ENCODE data around the gene WNT7B. TPM values are rescaled to one million over a fixed set of nuclear protein-coding genes. Genes with fewer than 3 reads are reported as not detected.

WNT7B gene
- total and polyA plus RNA-seq, 2 donors, result 0.66 to 0.96 TPM

- no peak overlapping the region for H3K27ac ChIP-seq (ENCODE audit: low read depth in 1 of 2, low read length in 1 of 2)
- WGBS, result 95% methylated on average over 29 of the region's 29 CpGs
- H3K4me3 ChIP-seq (ENCODE audit: low read length in 2 of 2), result no peak overlapping the region
- no peaks in the 10 kb centered on the region for H3K36me3 ChIP-seq (ENCODE audit: control insufficient read depth in 2 of 2, insufficient read depth in 2 of 2, low read length in 1 of 2)
- no peaks in the 10 kb centered on the region for H3K4me1 ChIP-seq (ENCODE audit: control insufficient read depth in 2 of 2, insufficient read depth in 2 of 2, low read length in 2 of 2)
- DNase-seq (ENCODE audit: low read depth in 6 of 9, low spot score in 9 of 9), result no peak
- H3K9me3 ChIP-seq (ENCODE audit: control insufficient read depth in 2 of 2, insufficient read depth in 1 of 2, low read length in 1 of 2), result no peaks in the 10 kb centered on the region
- no peaks in the 10 kb centered on the region for H3K27me3 ChIP-seq (ENCODE audit: control insufficient read depth in 2 of 2, insufficient read depth in 1 of 2, low read length in 1 of 2)
Measured at GRCh38 chr22:45922661-45923060, 54.3 kb downstream of the WNT7B start.

DNA sequence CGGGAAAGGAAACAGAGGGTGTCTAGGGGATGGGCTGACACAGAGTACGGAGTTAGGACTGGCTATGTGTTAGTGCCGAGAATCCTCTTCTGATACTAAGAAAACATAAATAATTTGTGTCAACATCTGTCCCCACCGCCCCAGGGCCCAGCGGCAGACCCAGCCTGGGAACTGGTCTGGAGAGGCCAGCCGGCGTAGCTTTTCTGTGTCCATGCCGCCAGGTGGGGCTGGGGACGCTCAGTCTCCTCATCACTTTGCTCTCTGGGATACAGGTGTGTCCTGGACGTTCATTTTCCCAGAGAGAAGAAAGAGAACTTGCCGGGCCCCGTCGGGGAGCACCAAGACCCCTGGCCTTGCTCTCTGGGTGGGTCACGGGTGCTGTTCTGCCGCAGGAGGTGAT is 54.7 kb downstream of the WNT7B start:
- Histone ChIP-seq H3K9me3 (ENCODE audit: control insufficient read depth in 2 of 2, insufficient read depth in 1 of 2, low read length in 1 of 2) (no peaks in the 10 kb centered on the region), H3K36me3 (ENCODE audit: control insufficient read depth in 2 of 2, insufficient read depth in 2 of 2, low read length in 1 of 2) (no peaks in the 10 kb centered on the region), H3K27ac (ENCODE audit: low read depth in 1 of 2, low read length in 1 of 2) (no peak overlapping the region), H3K4me1 (ENCODE audit: control insufficient read depth in 2 of 2, insufficient read depth in 2 of 2, low read length in 2 of 2) (no peaks in the 10 kb centered on the region), H3K4me3 (ENCODE audit: low read length in 2 of 2) (no peak overlapping the region), H3K27me3 (ENCODE audit: control insufficient read depth in 2 of 2, insufficient read depth in 1 of 2, low read length in 1 of 2) (no peaks in the 10 kb centered on the region)
- WGBS, result 88% methylated on average over 15 of the region's 15 CpGs
- no peak for DNase-seq (ENCODE audit: low read depth in 6 of 9, low spot score in 9 of 9)

DNA sequence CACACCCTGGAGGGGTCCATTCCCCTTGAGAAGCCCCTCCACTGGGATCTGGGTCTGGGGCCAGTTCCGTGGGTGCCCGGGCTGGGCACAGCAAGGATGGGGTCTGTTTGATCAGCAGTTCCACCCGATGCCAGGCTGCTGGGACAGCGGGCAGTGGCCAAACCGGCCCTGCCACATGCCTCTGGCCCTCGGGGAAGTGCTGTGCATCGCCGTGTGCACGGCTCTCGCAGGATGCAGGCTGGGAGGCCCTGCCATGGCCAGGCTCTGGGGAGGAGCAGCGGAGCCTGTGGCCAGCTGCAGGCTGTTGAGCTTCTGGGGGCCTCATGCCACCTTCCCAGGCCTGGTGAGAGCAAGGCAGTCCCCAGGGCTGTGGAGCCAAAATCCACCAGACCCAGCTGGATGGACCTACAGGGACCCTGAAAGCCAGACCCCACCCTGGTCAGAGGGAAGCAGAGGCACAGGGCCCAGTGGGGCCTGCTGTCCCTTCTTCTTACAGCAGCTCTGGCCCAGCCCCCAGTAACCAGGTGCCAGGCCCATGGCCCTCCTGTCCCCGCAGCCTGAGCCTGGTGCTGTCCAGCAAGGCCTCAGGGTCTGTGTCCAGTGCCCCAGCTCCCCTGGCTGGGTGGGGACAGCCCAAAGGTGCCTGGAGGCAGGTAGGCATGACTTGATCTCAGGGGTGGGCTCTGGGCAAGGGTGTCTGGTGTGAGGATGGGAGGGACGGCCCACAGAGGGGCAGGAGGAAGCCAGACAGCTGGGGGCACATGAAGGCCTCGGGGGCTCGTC is 57.3 kb downstream of the WNT7B start:
- no peaks in the 10 kb centered on the region for H3K36me3 ChIP-seq (ENCODE audit: control insufficient read depth in 2 of 2, insufficient read depth in 2 of 2, low read length in 1 of 2)
- DNase-seq (ENCODE audit: low read depth in 6 of 9, low spot score in 9 of 9), result no peak
- WGBS, result 94% methylated on average over 15 of the region's 15 CpGs
- no peak overlapping the region for H3K4me3 ChIP-seq (ENCODE audit: low read length in 2 of 2)
- no peak overlapping the region for H3K27ac ChIP-seq (ENCODE audit: low read depth in 1 of 2, low read length in 1 of 2)
- no peaks in the 10 kb centered on the region for H3K27me3 ChIP-seq (ENCODE audit: control insufficient read depth in 2 of 2, insufficient read depth in 1 of 2, low read length in 1 of 2)
- H3K9me3 ChIP-seq (ENCODE audit: control insufficient read depth in 2 of 2, insufficient read depth in 1 of 2, low read length in 1 of 2), result no peaks in the 10 kb centered on the region
- H3K4me1 ChIP-seq (ENCODE audit: control insufficient read depth in 2 of 2, insufficient read depth in 2 of 2, low read length in 2 of 2), result no peaks in the 10 kb centered on the region

- no peaks in the 10 kb centered on the region for H3K4me1 ChIP-seq (ENCODE audit: control insufficient read depth in 2 of 2, insufficient read depth in 2 of 2, low read length in 2 of 2)
- no peaks in the 10 kb centered on the region for H3K9me3 ChIP-seq (ENCODE audit: control insufficient read depth in 2 of 2, insufficient read depth in 1 of 2, low read length in 1 of 2)
- H3K27ac ChIP-seq (ENCODE audit: low read depth in 1 of 2, low read length in 1 of 2), result no peak overlapping the region
- no peaks in the 10 kb centered on the region for H3K27me3 ChIP-seq (ENCODE audit: control insufficient read depth in 2 of 2, insufficient read depth in 1 of 2, low read length in 1 of 2)
- no peak overlapping the region for H3K4me3 ChIP-seq (ENCODE audit: low read length in 2 of 2)
- no peak for DNase-seq (ENCODE audit: low read depth in 6 of 9, low spot score in 9 of 9)
- WGBS, result 57% methylated on average over 35 of the region's 35 CpGs
- H3K36me3 ChIP-seq (ENCODE audit: control insufficient read depth in 2 of 2, insufficient read depth in 2 of 2, low read length in 1 of 2), result no peaks in the 10 kb centered on the region
Measured at GRCh38 chr22:45918459-45919370, 58.2 kb downstream of the WNT7B start.

- DNase-seq (ENCODE audit: low read depth in 6 of 9, low spot score in 9 of 9), result no peak
- 78% methylated on average over 14 of the region's 14 CpGs for WGBS
- H3K9me3 ChIP-seq (ENCODE audit: control insufficient read depth in 2 of 2, insufficient read depth in 1 of 2, low read length in 1 of 2), result no peaks in the 10 kb centered on the region
- no peaks in the 10 kb centered on the region for H3K4me1 ChIP-seq (ENCODE audit: control insufficient read depth in 2 of 2, insufficient read depth in 2 of 2, low read length in 2 of 2)
- H3K27me3 ChIP-seq (ENCODE audit: control insufficient read depth in 2 of 2, insufficient read depth in 1 of 2, low read length in 1 of 2), result no peaks in the 10 kb centered on the region
- no peak overlapping the region for H3K27ac ChIP-seq (ENCODE audit: low read depth in 1 of 2, low read length in 1 of 2)
- H3K4me3 ChIP-seq (ENCODE audit: low read length in 2 of 2), result no peak overlapping the region
- H3K36me3 ChIP-seq (ENCODE audit: control insufficient read depth in 2 of 2, insufficient read depth in 2 of 2, low read length in 1 of 2), result no peaks in the 10 kb centered on the region
Measured at GRCh38 chr22:45917700-45918458, 59.1 kb downstream of the WNT7B start.

- DNase-seq (ENCODE audit: low read depth in 6 of 9, low spot score in 9 of 9), result peak in 1 of 9 donors; percentile 4
- Histone ChIP-seq H3K36me3 (ENCODE audit: control insufficient read depth in 2 of 2, insufficient read depth in 2 of 2, low read length in 1 of 2) (no peaks in the 10 kb centered on the region), H3K4me1 (ENCODE audit: control insufficient read depth in 2 of 2, insufficient read depth in 2 of 2, low read length in 2 of 2) (no peaks in the 10 kb centered on the region), H3K27ac (ENCODE audit: low read depth in 1 of 2, low read length in 1 of 2) (no peak overlapping the region), H3K9me3 (ENCODE audit: control insufficient read depth in 2 of 2, insufficient read depth in 1 of 2, low read length in 1 of 2) (no peaks in the 10 kb centered on the region), H3K4me3 (ENCODE audit: low read length in 2 of 2) (no peak overlapping the region), H3K27me3 (ENCODE audit: control insufficient read depth in 2 of 2, insufficient read depth in 1 of 2, low read length in 1 of 2) (no peaks in the 10 kb centered on the region)
- WGBS, result 88% methylated on average over 12 of the region's 12 CpGs
Measured at GRCh38 chr22:45917146-45917545, 59.8 kb downstream of the WNT7B start.

- H3K4me1 ChIP-seq (ENCODE audit: control insufficient read depth in 2 of 2, insufficient read depth in 2 of 2, low read length in 2 of 2), result no peaks in the 10 kb centered on the region
- H3K9me3 ChIP-seq (ENCODE audit: control insufficient read depth in 2 of 2, insufficient read depth in 1 of 2, low read length in 1 of 2), result no peaks in the 10 kb centered on the region
- DNase-seq (ENCODE audit: low read depth in 6 of 9, low spot score in 9 of 9), result no peak
- H3K4me3 ChIP-seq (ENCODE audit: low read length in 2 of 2), result no peak overlapping the region
- WGBS, result 89% methylated on average over 7 of the region's 7 CpGs
- H3K27ac ChIP-seq (ENCODE audit: low read depth in 1 of 2, low read length in 1 of 2), result no peak overlapping the region
- H3K27me3 ChIP-seq (ENCODE audit: control insufficient read depth in 2 of 2, insufficient read depth in 1 of 2, low read length in 1 of 2), result no peaks in the 10 kb centered on the region
- no peaks in the 10 kb centered on the region for H3K36me3 ChIP-seq (ENCODE audit: control insufficient read depth in 2 of 2, insufficient read depth in 2 of 2, low read length in 1 of 2)
Measured at GRCh38 chr22:45916515-45916914, 60.4 kb downstream of the WNT7B start.

DNA sequence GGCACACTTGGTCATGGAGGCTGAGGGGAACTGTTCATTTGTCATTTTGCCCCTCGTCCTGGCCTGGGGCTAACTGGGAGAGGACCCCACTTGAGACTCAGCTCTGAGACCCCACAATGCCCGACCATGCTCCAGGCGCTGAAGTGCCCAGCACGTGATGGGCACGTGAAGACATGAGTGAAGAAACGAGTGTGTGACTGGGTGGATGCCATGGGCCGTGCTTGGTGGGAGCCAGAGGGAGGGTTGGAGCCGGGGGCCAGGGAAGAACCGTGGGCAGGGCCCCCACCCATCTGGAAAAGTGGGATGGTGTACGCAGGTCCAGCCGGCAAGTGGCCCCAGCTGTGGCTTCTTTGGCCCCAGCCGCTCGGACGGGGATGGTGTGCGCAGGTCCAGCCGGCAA is 61.1 kb downstream of the WNT7B start:
- no peak overlapping the region for H3K4me3 ChIP-seq (ENCODE audit: low read length in 2 of 2)
- 95% methylated on average over 16 of the region's 16 CpGs for WGBS
- no peak overlapping the region for H3K27ac ChIP-seq (ENCODE audit: low read depth in 1 of 2, low read length in 1 of 2)
- DNase-seq (ENCODE audit: low read depth in 6 of 9, low spot score in 9 of 9), result no peak
- H3K27me3 ChIP-seq (ENCODE audit: control insufficient read depth in 2 of 2, insufficient read depth in 1 of 2, low read length in 1 of 2), result no peaks in the 10 kb centered on the region
- H3K4me1 ChIP-seq (ENCODE audit: control insufficient read depth in 2 of 2, insufficient read depth in 2 of 2, low read length in 2 of 2), result no peaks in the 10 kb centered on the region
- H3K9me3 ChIP-seq (ENCODE audit: control insufficient read depth in 2 of 2, insufficient read depth in 1 of 2, low read length in 1 of 2), result no peaks in the 10 kb centered on the region
- no peaks in the 10 kb centered on the region for H3K36me3 ChIP-seq (ENCODE audit: control insufficient read depth in 2 of 2, insufficient read depth in 2 of 2, low read length in 1 of 2)

DNA sequence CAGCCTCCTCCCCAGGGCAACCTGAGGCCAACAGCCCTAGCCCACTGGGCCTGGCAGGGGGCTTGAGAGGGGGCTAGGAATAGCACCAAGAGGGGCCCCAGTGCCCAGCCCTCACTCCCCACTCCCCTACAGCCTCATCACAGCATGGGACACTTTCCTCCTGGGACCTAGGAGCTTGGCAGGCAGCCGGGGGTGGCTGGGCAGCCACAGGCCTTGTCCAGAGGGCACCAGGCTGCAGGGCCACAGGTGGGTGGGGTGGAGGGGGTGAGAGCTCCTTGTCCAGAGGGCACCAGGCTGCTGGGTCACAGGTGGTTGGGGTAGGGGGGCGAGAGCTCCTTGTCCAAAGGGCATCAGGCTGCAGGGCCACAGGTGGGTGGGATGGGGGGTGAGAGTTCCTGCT is 61.8 kb downstream of the WNT7B start:
- no peaks in the 10 kb centered on the region for H3K36me3 ChIP-seq (ENCODE audit: control insufficient read depth in 2 of 2, insufficient read depth in 2 of 2, low read length in 1 of 2)
- H3K4me1 ChIP-seq (ENCODE audit: control insufficient read depth in 2 of 2, insufficient read depth in 2 of 2, low read length in 2 of 2), result no peaks in the 10 kb centered on the region
- H3K4me3 ChIP-seq (ENCODE audit: low read length in 2 of 2), result no peak overlapping the region
- DNase-seq (ENCODE audit: low read depth in 6 of 9, low spot score in 9 of 9), result no peak
- 95% methylated on average over 2 of the region's 2 CpGs for WGBS
- H3K27me3 ChIP-seq (ENCODE audit: control insufficient read depth in 2 of 2, insufficient read depth in 1 of 2, low read length in 1 of 2), result no peaks in the 10 kb centered on the region
- no peaks in the 10 kb centered on the region for H3K9me3 ChIP-seq (ENCODE audit: control insufficient read depth in 2 of 2, insufficient read depth in 1 of 2, low read length in 1 of 2)
- no peak overlapping the region for H3K27ac ChIP-seq (ENCODE audit: low read depth in 1 of 2, low read length in 1 of 2)

All from thymus (tissue), 11 donors.